SK-N-SH (cell line): ENCODE data around the gene PPP1CA.
A peak's percentile ranks its signal among the peaks of the same experiment; 100 is the strongest.

Source experiments
- CTCF ChIP-seq: fragments of 200-600 bp; sonication (generic); IDR thresholded peaks from 2 replicates; pipeline ENCODE4 v1.6.1; 2017; ENCODE audit warnings: antibody characterized with exemption, mild to moderate bottlenecking, moderate library complexity
- EZH2phosphoT487 ChIP-seq: fragments of 200-600 bp; sonication (generic); IDR thresholded peaks from 2 replicates; pipeline ENCODE4 v1.6.1; 2017; ENCODE audit warnings: low read depth, mixed run types, mild to moderate bottlenecking, antibody characterized with exemption, moderate library complexity, borderline replicate concordance

GRCh38 chr11:67371189-67371910 lies 30.3 kb downstream of the PPP1CA start:
- TF ChIP-seq CTCF (peak; percentile 65), EZH2phosphoT487 (no peak)
